K562 (cell line): Measurements from ENCODE around the gene FAM193A. TPM values are rescaled to one million over a fixed set of nuclear protein-coding genes. Genes with fewer than 3 reads are reported as not detected.

ENCODE experiments used
- ATAC-seq: fragments of 200-7000 bp; cut with Tn5 transposase; 3 replicates; pipeline ENCODE4 v1.9.1; 2020; ENCODE audit warnings: moderate library complexity
- BruUV-seq: library from RNA; stranded (reverse); fragments of 400-500 nt; replicated peaks from 2 replicates; lab custom pipeline; 2021; lab: Mats Ljungman, UMichigan
- CTCF ChIA-PET: fragments of 300-600 bp; formaldehyde crosslinking; extraction: SDS; loops from one replicate; lab custom pipeline; 2021; ENCODE audit warnings: low intra/inter-chr PET ratio; lab: Yijun Ruan, JAX
- POLR2A ChIA-PET: fragments of 300-600, 350-650 bp; sonication (Branson Sonifier 250); formaldehyde crosslinking; extraction: SDS; loops from one replicate; lab custom pipeline; 2021; ENCODE audit warnings: antibody characterized with exemption, inconsistent platforms; lab: Yijun Ruan, JAX
- DNase-seq, 4 experiments: peaks; one replicate each; pipeline versions ENCODE4 v3.0.0 to v3.0.0-alpha.2; 2011 to 2018; ENCODE audit warnings: low spot score in 3 of 4, mixed read lengths in 3 of 4; ENCODE audit errors: extremely low read depth in 1 of 4
- FAIRE-seq: peaks from 2 replicates; lab custom pipeline; 2011; peaks lifted over from hg19 to GRCh38; lab: Jason Lieb, UNC
- H2AFZ ChIP-seq: 2 replicates; pipeline ENCODE4 v1.6.0; 2011; ENCODE audit warnings: low read depth, low read length, control low read depth, inconsistent platforms
- H3K27ac ChIP-seq: fragments of 200-600 bp; 3 replicates; pipeline ENCODE4 v1.8.0; 2011; ENCODE audit warnings: low read depth, mild to moderate bottlenecking, control low read depth, inconsistent platforms, low read length, moderate library complexity, mixed read lengths; ENCODE audit errors: extremely low read depth
- H3K27me3 ChIP-seq, 2 experiments: fragments of 300-600 bp in 1 of 2; 2 replicates in 1 of 2; 3 replicates in 1 of 2; pipeline versions ENCODE4 v1.6.0 to v1.8.0; 2011; ENCODE audit warnings: inconsistent platforms in 2 of 2, low read length in 2 of 2, mild to moderate bottlenecking in 1 of 2, mixed read lengths in 1 of 2, moderate library complexity in 1 of 2; ENCODE audit not compliant: control insufficient read depth in 2 of 2, insufficient read depth in 2 of 2
- H3K36me3 ChIP-seq: fragments of 300-600 bp; 3 replicates; pipeline ENCODE4 v1.8.0; 2011; ENCODE audit warnings: mild to moderate bottlenecking, low read length, inconsistent platforms; ENCODE audit not compliant: control insufficient read depth, insufficient read depth
- H3K4me1 ChIP-seq, 2 experiments: fragments of 200-600 bp in 1 of 2; replicated peaks in 1 of 2; 2 replicates in 1 of 2; 3 replicates in 1 of 2; pipeline versions ENCODE4 v1.5.1 to v1.8.0; 2011; ENCODE audit warnings: inconsistent platforms in 2 of 2, low read length in 2 of 2, mild to moderate bottlenecking in 1 of 2, mixed read lengths in 1 of 2, moderate library complexity in 1 of 2; ENCODE audit not compliant: control insufficient read depth in 2 of 2, insufficient read depth in 2 of 2
- H3K4me2 ChIP-seq: 2 replicates; pipeline ENCODE4 v1.6.1; 2011; ENCODE audit warnings: low read length, control low read depth, inconsistent platforms, mixed read lengths; ENCODE audit not compliant: insufficient read depth
- H3K4me3 ChIP-seq: fragments of 200-600 bp; sonication (generic), shearing (Covaris generic); 2 replicates; pipeline ENCODE4 v1.5.1; 2016; ENCODE audit warnings: control low read depth, inconsistent platforms
- H3K79me2 ChIP-seq: fragments of 200-600 bp; 3 replicates; pipeline ENCODE4 v1.8.0; 2011; ENCODE audit warnings: low read length, inconsistent platforms; ENCODE audit not compliant: control insufficient read depth, insufficient read depth
- H3K9ac ChIP-seq, 2 experiments: 2 replicates each; pipeline versions ENCODE4 v1.6.0 to v1.6.1; 2011; ENCODE audit warnings: low read depth in 2 of 2, low read length in 2 of 2, control low read depth in 1 of 2, inconsistent platforms in 1 of 2, mild to moderate bottlenecking in 1 of 2, mixed read lengths in 1 of 2; ENCODE audit not compliant: insufficient read depth in 1 of 2
- H3K9me1 ChIP-seq: one replicate; pipeline ENCODE4 v1.6.0; 2011; ENCODE audit warnings: inconsistent platforms, mild to moderate bottlenecking, low read length, moderate library complexity; ENCODE audit not compliant: control insufficient read depth, insufficient read depth
- H3K9me3 ChIP-seq: replicated peaks from 2 replicates; pipeline ENCODE4 v1.5.1; 2011; ENCODE audit warnings: low read depth, low read length, inconsistent platforms; ENCODE audit not compliant: control insufficient read depth, insufficient read depth
- H4K20me1 ChIP-seq: replicated peaks from 2 replicates; pipeline ENCODE4 v1.6.1; 2011; ENCODE audit warnings: low read length, inconsistent platforms, mixed read lengths; ENCODE audit not compliant: control insufficient read depth, insufficient read depth
- ATF1 ChIP-seq, 2 experiments: fragments of 450-650 bp in 1 of 2; IDR thresholded peaks; 2 replicates each; pipeline ENCODE4 v1.6.1; 2016; ENCODE audit warnings: missing compliant biosample characterization in 1 of 2, missing genetic modification characterization in 1 of 2
- BHLHE40 ChIP-seq: IDR thresholded peaks from 2 replicates; pipeline ENCODE4 v1.6.1; 2011; ENCODE audit warnings: low read length, improper control_type of control experiment
- ELK1 ChIP-seq: sonication (generic); formaldehyde crosslinking; IDR thresholded peaks from 2 replicates; pipeline ENCODE4 v1.8.1; 2022; ENCODE audit warnings: missing genetic modification reagents
- FOXM1 ChIP-seq, 2 experiments: fragments of 450-650 bp in 1 of 2; sonication (generic) in 1 of 2; formaldehyde crosslinking in 1 of 2; IDR thresholded peaks; 2 replicates each; pipeline versions ENCODE4 v1.6.1 to v1.9.0; 2017 to 2022; ENCODE audit warnings: low read depth in 2 of 2, mild to moderate bottlenecking in 2 of 2, missing genetic modification reagents in 1 of 2, moderate library complexity in 1 of 2
- HCFC1 ChIP-seq: IDR thresholded peaks from 2 replicates; pipeline ENCODE4 v1.6.1; 2012; ENCODE audit warnings: low read depth, low read length, improper control_type of control experiment
- SREBF2 ChIP-seq: sonication (generic); formaldehyde crosslinking; IDR thresholded peaks from 2 replicates; pipeline ENCODE4 v1.4.0; 2020; ENCODE audit warnings: mild to moderate bottlenecking, missing genetic modification reagents
- SRSF7 ChIP-seq: fragments of 200-400 bp; formaldehyde crosslinking; optimal IDR thresholded peaks from 2 replicates; pipeline ENCODE3; 2017; ENCODE audit warnings: mild to moderate bottlenecking, low read depth, low read length
- TEAD4 ChIP-seq, 2 experiments: sonication (generic) in 1 of 2; formaldehyde crosslinking in 1 of 2; IDR thresholded peaks; 2 replicates each; pipeline versions ENCODE4 v1.6.1 to v1.8.0; 2012 to 2022; ENCODE audit warnings: borderline replicate concordance in 1 of 2, inconsistent platforms in 1 of 2, low read length in 1 of 2, mild to moderate bottlenecking in 1 of 2, missing genetic modification reagents in 1 of 2
- THRA ChIP-seq: fragments of 450-650 bp; IDR thresholded peaks from 2 replicates; pipeline ENCODE4 v1.6.1; 2017; ENCODE audit warnings: mild to moderate bottlenecking, moderate library complexity
- ZNF146 ChIP-seq: IDR thresholded peaks from one replicate; pipeline ENCODE4 v1.6.1; 2018; ENCODE audit warnings: missing compliant biosample characterization; ENCODE audit not compliant: unreplicated experiment
- ZNF347 ChIP-seq: fragments of 450-650 bp; formaldehyde crosslinking; IDR thresholded peaks from 2 replicates; pipeline ENCODE4 v1.4.0; 2020; ENCODE audit warnings: low read depth, mild to moderate bottlenecking, moderate library complexity
- ZNF408 ChIP-seq: fragments of 250-450 bp; sonication (Bioruptor Pico); IDR thresholded peaks from 2 replicates; pipeline ENCODE4 v1.4.0; 2020; ENCODE audit warnings: low read depth, mild to moderate bottlenecking, moderate library complexity
- ZNF512 ChIP-seq: IDR thresholded peaks from 2 replicates; pipeline ENCODE4 v1.6.1; 2016; ENCODE audit warnings: missing genetic modification characterization, missing compliant biosample characterization
- ZNF655 ChIP-seq: fragments of 250-450 bp; sonication (Bioruptor Pico); IDR thresholded peaks from 2 replicates; pipeline ENCODE4 v1.5.0; 2021
- ZNF75A ChIP-seq: fragments of 450-650 bp; formaldehyde crosslinking; IDR thresholded peaks from 2 replicates; pipeline ENCODE4 v1.4.0; 2020; ENCODE audit warnings: mild to moderate bottlenecking
- WGBS: fragments of 100-300 bp; shearing (Covaris generic); methylation state at CpG from one replicate; pipeline ENCODE4 v1.1.6; 2016; ENCODE audit warnings: low coverage, mixed read lengths; ENCODE audit not compliant: insufficient coverage; ENCODE audit errors: missing lambda C conversion rate; 5-methylcytosine and 5-hydroxymethylcytosine counted together
- in situ Hi-C: fragments of 300-500 bp; cut with MboI; formaldehyde crosslinking; loops from 4 replicates; pipeline ENCODE4 v1.15.0; 2018; ENCODE audit warnings: inconsistent platforms, mixed read lengths
- intact Hi-C: fragments of 100-400 bp; cut with micrococcal nuclease; formaldehyde crosslinking; loops from 2 replicates; pipeline ENCODE4 v1.14.2; 2022
- polyA plus RNA-seq, 8 experiments: library from polyadenylated mRNA; depleted of rRNA in 4 of 8; stranded (reverse) in 5 of 8; unstranded in 3 of 8; fragments of >200 nt; fragmentation: Nextera tagmentation in 2 of 8; fragmentation: Illumina TruSeq in 1 of 8; extraction: Ambion mirVana in 2 of 8; extraction: Trizol in 1 of 8; gene quantifications; 2 replicates each; pipeline versions ENCODE4 v1.2.1 to v1.2.3, GENCODE V29; 2011 to 2014; ENCODE audit warnings: inconsistent platforms in 1 of 8, missing spikeins in 1 of 8
- total RNA-seq, 7 experiments: library from RNA; depleted of rRNA in 6 of 7; stranded (reverse); fragments of >200 nt in 6 of 7; fragmentation: Illumina TruSeq in 2 of 7; extraction: Trizol in 2 of 7; gene quantifications; 2 replicates each; pipeline versions ENCODE4 v1.2.1 to v1.2.3, GENCODE V29; 2011 to 2021; ENCODE audit warnings: low replicate concordance in 1 of 7

The FAM193A gene
- total and polyA plus RNA-seq, 9 of the 15 experiments (the other 6 are each of a cell fraction or from before 2014, with no cell fraction given): 0.46 to 24.6 (median 9.6) TPM

- CTCF ChIA-PET: no interaction called here
- in situ Hi-C loops (no loop called here), intact Hi-C loops (no loop called here)
- no peaks in the 10 kb centered on the region; the same call in none of the 2 replicates for H4K20me1 ChIP-seq
- no peaks in the 10 kb centered on the region for H3K27me3 ChIP-seq
- peak overlapping the region in 1 of 2 experiments; percentile 55; a peak in 1 of 4 replicates for H3K9ac ChIP-seq
- H2AFZ ChIP-seq: no peak overlapping the region
- peaks cover 2 to 18% of the 10 kb centered on the region in 2 experiments; a peak in 3 of 5 replicates for H3K4me1 ChIP-seq
- no TSS peak for BruUV-seq
- no peak overlapping the region for H3K4me2 ChIP-seq
- H3K4me3 ChIP-seq: no peak overlapping the region
- POLR2A ChIA-PET: interaction anchor here (0.6 to 1.4 kb wide), 3 partner anchors 9 to 413 kb away, joined by 3 to 4 read pairs (median 4); partner anchors contain the start of gene TNIP2
- no peak for FAIRE-seq
- H3K9me3 ChIP-seq: no peaks in the 10 kb centered on the region
- peaks cover 61% of the 10 kb centered on the region; the same call in 2 of the 3 replicates for H3K36me3 ChIP-seq
- peaks cover 3% of the 10 kb centered on the region for H3K9me1 ChIP-seq
- DNase-seq: no peak
- no peak for ATAC-seq
- no peak overlapping the region for H3K27ac ChIP-seq
- H3K79me2 ChIP-seq: peaks cover 14% of the 10 kb centered on the region; the same call in 1 of the 3 replicates
- 87% methylated on average over 16 of the region's 16 CpGs for WGBS
- no peak for TF ChIP-seq SRSF7
- no peak for TF ChIP-seq FOXM1 (IDR thresholded peaks at IDR 0.05; ENCODE audit: low read depth)
- TF ChIP-seq FOXM1 (CRISPR knock-in tag; IDR thresholded peaks at IDR 0.05; ENCODE audit: low read depth): no peak
- TF ChIP-seq SREBF2: no peak
- TF ChIP-seq ZNF75A (CRISPR knock-in tag): no peak
- TF ChIP-seq ZNF146 (CRISPR knock-in tag): no peak
- no peak for TF ChIP-seq ATF1 (CRISPR knock-in tag; IDR thresholded peaks at IDR 0.05)
- TF ChIP-seq ATF1 (tag; IDR thresholded peaks at IDR 0.05): no peak
- TF ChIP-seq ZNF655: no peak
- no peak for TF ChIP-seq HCFC1
- no peak for TF ChIP-seq THRA
- TF ChIP-seq ELK1: no peak
- no peak for TF ChIP-seq TEAD4 (IDR thresholded peaks at IDR 0.05; ENCODE audit: low read length)
- no peak for TF ChIP-seq TEAD4 (CRISPR knock-in tag; IDR thresholded peaks at IDR 0.05; ENCODE audit: borderline replicate concordance)
- TF ChIP-seq BHLHE40: no peak
- no peak for TF ChIP-seq ZNF512 (tag)
- TF ChIP-seq ZNF408 (CRISPR knock-in tag): no peak
- no peak for TF ChIP-seq ZNF347 (CRISPR knock-in tag)
Measured at GRCh38 chr4:2746891-2747695, 210.6 kb downstream of the FAM193A start.
